ENCODE data around the gene KLHL1. TPM values are rescaled to one million over a fixed set of nuclear protein-coding genes. Genes with fewer than 3 reads are reported as not detected.

KLHL1 gene
- polyA plus RNA-seq, 1 donor from 2014 or later, result 15.5 TPM

DNA sequence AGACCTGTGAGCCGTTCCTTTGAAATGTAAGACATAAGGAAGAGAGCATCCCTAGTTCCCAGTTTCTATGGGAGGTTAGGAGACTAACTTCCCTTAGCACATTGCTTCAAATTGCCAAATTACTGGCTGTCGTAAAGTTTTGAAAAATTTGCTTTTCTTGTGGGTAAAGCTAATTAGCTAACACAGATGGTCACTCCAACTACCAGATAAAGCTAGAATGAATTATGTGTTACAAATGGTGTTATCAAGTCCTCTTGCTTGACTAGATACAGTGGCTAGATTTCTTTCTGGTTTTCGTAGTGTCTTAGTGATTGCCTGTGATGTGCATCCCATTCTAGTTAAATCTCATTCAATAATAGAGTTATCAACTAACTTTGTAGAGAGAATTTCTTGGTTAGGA, 417.3 kb downstream of the KLHL1 start:
- H3K36me3 ChIP-seq (ENCODE audit: insufficient read depth, low read length), result no peaks in the 10 kb centered on the region
- H3K9ac ChIP-seq (ENCODE audit: low read length), result no peak overlapping the region
- H3K9me2 ChIP-seq (ENCODE audit: insufficient read depth, low read length), result no peaks in the 10 kb centered on the region
- H3F3A ChIP-seq (ENCODE audit: insufficient read depth, low read length, poor library complexity, severe bottlenecking), result no peaks in the 10 kb centered on the region
- no peaks in the 10 kb centered on the region for H3K27me3 ChIP-seq (ENCODE audit: insufficient read depth, low read depth, low read length)
- no peak overlapping the region for H3K27ac ChIP-seq (ENCODE audit: low read length)
- TF ChIP-seq POLR2AphosphoS5 (IDR thresholded peaks at IDR 0.05) (no peak), RAD21 (conservative IDR thresholded peaks at IDR 0.05) (no peak)
- H3K4me2 ChIP-seq (ENCODE audit: low read length), result no peak overlapping the region
- no peak overlapping the region for H2AFZ ChIP-seq (ENCODE audit: low read depth, low read length)
- no peaks in the 10 kb centered on the region for H4K20me1 ChIP-seq (ENCODE audit: insufficient read depth)
- no peak overlapping the region for H3K4me3 ChIP-seq (ENCODE audit: low read length)
- H3K79me2 ChIP-seq (replicated peaks; ENCODE audit: insufficient read depth, low read length), result no peaks in the 10 kb centered on the region
- H3K9me3 ChIP-seq (ENCODE audit: low read length), result no peaks in the 10 kb centered on the region

DNA sequence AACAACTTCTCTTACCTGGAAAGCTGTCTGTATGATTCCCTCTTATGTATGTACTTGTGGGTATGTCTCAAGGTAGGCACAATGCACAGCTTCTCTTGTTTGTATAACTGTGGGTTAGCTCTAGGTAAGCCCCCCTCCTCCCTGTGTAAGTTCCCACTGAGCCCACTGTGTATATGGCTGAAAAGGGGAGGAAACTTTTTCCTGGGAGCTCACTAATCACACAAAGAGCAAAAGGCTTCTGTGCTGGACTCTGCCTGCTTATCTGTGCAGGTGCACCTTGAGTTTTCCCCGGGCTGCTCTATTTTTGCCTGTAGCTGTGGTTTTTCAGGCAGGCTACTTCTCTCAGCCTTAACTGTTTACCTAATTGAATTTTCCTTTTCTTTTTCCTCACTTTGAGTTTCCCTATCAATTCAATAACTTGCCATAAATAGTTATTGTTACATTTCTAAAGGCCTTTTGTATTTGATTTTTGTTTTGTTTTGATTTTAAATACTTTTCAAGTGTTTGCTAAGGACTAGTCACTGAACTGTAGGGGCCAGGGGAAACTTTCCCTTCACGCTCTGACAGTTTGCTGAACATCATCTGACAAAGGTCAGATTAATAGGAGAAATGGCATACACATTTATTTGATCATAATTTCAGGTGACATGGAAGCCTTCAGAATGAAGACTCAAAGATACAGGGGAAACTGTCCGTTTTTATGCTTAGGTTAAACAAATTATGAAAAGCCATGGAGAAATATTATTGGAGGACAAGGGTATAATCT, 424.1 kb downstream of the KLHL1 start:
- H3F3A ChIP-seq (ENCODE audit: insufficient read depth, low read length, poor library complexity, severe bottlenecking), result no peaks in the 10 kb centered on the region
- no peak for TF ChIP-seq EP300 (conservative IDR thresholded peaks at IDR 0.05; ENCODE audit: poor library complexity, severe bottlenecking)
- no peak for TF ChIP-seq REST (IDR thresholded peaks at IDR 0.05; ENCODE audit: borderline replicate concordance)
- TF ChIP-seq POLR2AphosphoS5 (IDR thresholded peaks at IDR 0.05), result no peak
- TF ChIP-seq CTCF (IDR thresholded peaks at IDR 0.05; ENCODE audit: poor library complexity, severe bottlenecking), result no peak
- TF ChIP-seq SMC3 (conservative IDR thresholded peaks at IDR 0.05; ENCODE audit: poor library complexity), result no peak
- TF ChIP-seq MXI1 (conservative IDR thresholded peaks at IDR 0.05; ENCODE audit: poor library complexity, severe bottlenecking), result no peak
- TF ChIP-seq TAF1 (IDR thresholded peaks at IDR 0.05; ENCODE audit: low read depth), result no peak
- no peak for TF ChIP-seq EZH2 (IDR thresholded peaks at IDR 0.05; ENCODE audit: borderline replicate concordance, insufficient read depth, low read length, poor library complexity, severe bottlenecking)
- TF ChIP-seq RAD21 (conservative IDR thresholded peaks at IDR 0.05), result no peak
- H3K9me2 ChIP-seq (ENCODE audit: insufficient read depth, low read length), result no peaks in the 10 kb centered on the region
- H3K4me3 ChIP-seq (ENCODE audit: low read length), result no peak overlapping the region
- H2AFZ ChIP-seq (ENCODE audit: low read depth, low read length), result no peak overlapping the region
- no peaks in the 10 kb centered on the region for H4K20me1 ChIP-seq (ENCODE audit: insufficient read depth)
- no peaks in the 10 kb centered on the region for H3K79me2 ChIP-seq (replicated peaks; ENCODE audit: insufficient read depth, low read length)
- no peaks in the 10 kb centered on the region for H3K9me3 ChIP-seq (ENCODE audit: low read length)
- no peaks in the 10 kb centered on the region for H3K36me3 ChIP-seq (ENCODE audit: insufficient read depth, low read length)
- no peak overlapping the region for H3K9ac ChIP-seq (ENCODE audit: low read length)
- no peak overlapping the region for H3K27ac ChIP-seq (ENCODE audit: low read length)
- no peaks in the 10 kb centered on the region for H3K27me3 ChIP-seq (ENCODE audit: insufficient read depth, low read depth, low read length)
- no peak overlapping the region for H3K4me2 ChIP-seq (ENCODE audit: low read length)

All from neural cell (in vitro differentiated cells).